Hypothalamus (tissue), 51 donors: ENCODE measurements around the gene NCOR2.
"Not testable (repeated sequence)": the region's sequence is repeated elsewhere in the genome, so short reads cannot be mapped to it uniquely, and the experiment has no call there.

Experiments used
- DNase-seq, 51 donors: peaks; one replicate each; lab custom pipeline; 2025; lab: John Stamatoyannopoulos, UW

NCOR2 gene

GRCh38 chr12:124603100-124603541 is 35.7 kb upstream of the NCOR2 start:
- DNase-seq, result no peak

GRCh38 chr12:124601706-124602105 is 34.3 kb upstream of the NCOR2 start:
- no peak for DNase-seq

- no peak for DNase-seq
These were observed 31.9 kb upstream of the NCOR2 start for GRCh38 chr12:124599074-124599999.

GRCh38 chr12:124597041-124597440 is 29.6 kb upstream of the NCOR2 start:
- no peak for DNase-seq

- DNase-seq, result no peak
These were observed 28.0 kb upstream of the NCOR2 start for GRCh38 chr12:124595444-124595843.

- no peak for DNase-seq
These were observed 27.4 kb upstream of the NCOR2 start for GRCh38 chr12:124594851-124595250.

GRCh38 chr12:124593851-124594401 is 26.5 kb upstream of the NCOR2 start:
- DNase-seq, result no peak

GRCh38 chr12:124593176-124593575 is 25.8 kb upstream of the NCOR2 start:
- no peak for DNase-seq

GRCh38 chr12:124592481-124593160 is 25.2 kb upstream of the NCOR2 start:
- peak in 2 of 51 donors; percentile 7 to 11 for DNase-seq

- peak in 1 of 51 donors; percentile 3 for DNase-seq
These were observed 24.6 kb upstream of the NCOR2 start for GRCh38 chr12:124592050-124592449.

GRCh38 chr12:124590447-124590846 is 23.0 kb upstream of the NCOR2 start:
- no peak for DNase-seq

- DNase-seq, result peak in 8 of 51 donors; percentile 5 to 41 (median 12)
These were observed 21.4 kb upstream of the NCOR2 start for GRCh38 chr12:124588751-124589267.

GRCh38 chr12:124588018-124588634 is 20.7 kb upstream of the NCOR2 start:
- no peak for DNase-seq

GRCh38 chr12:124586756-124587155 is 19.3 kb upstream of the NCOR2 start:
- no peak for DNase-seq

- not testable (repeated sequence) for DNase-seq
These were observed 17.1 kb upstream of the NCOR2 start for GRCh38 chr12:124584494-124584893.

GRCh38 chr12:124583854-124584253 is 16.4 kb upstream of the NCOR2 start:
- no peak for DNase-seq

GRCh38 chr12:124582108-124582424 is 14.7 kb upstream of the NCOR2 start:
- DNase-seq, result peak in 4 of 51 donors; percentile 14 to 33 (median 22)

- no peak for DNase-seq
These were observed 14.1 kb upstream of the NCOR2 start for GRCh38 chr12:124581307-124582107.

GRCh38 chr12:124579921-124580517 is 12.6 kb upstream of the NCOR2 start:
- no peak for DNase-seq

GRCh38 chr12:124578854-124579253 is 11.4 kb upstream of the NCOR2 start:
- no peak for DNase-seq
